ENCODE results near the gene RPS18.

DNA sequence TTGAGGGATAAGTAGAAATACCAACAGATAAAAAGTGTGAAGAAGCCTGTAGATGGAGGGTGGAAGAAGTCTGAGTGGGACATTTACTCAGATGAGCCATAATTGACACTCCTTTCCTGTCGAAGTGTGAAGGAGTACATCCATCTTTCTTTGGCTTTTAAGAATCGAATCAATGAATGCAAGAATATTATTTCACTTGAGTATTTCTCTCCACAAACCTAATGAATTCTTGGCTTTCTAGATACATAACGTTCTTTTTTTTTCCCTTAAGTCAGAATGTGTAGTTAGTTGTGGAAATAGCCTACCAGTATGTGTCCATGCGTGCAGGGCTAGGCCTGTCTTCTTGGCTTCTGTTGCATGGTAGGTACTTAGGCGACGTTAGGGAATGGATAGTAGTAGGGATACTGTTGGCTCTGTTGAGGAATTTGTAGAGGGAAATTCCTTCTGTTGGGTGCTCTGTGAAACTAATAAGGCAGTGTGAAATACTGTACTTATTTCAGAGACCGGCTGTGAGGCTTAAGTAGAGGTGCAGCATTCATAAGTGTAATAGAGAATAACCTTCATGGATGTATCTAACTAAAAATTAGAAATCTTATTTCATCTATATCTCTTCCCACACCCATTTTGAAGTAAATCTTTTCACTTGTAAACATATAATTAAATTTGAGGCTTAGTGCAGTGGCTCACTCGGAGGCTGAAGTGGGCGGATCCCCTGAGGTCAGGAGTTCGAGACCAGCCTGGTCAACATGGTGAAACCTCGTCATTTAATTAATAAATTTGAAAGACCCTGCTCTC is 1.5 kb downstream of the RPS18 start:
- TF ChIP-seq, protein P1, sequence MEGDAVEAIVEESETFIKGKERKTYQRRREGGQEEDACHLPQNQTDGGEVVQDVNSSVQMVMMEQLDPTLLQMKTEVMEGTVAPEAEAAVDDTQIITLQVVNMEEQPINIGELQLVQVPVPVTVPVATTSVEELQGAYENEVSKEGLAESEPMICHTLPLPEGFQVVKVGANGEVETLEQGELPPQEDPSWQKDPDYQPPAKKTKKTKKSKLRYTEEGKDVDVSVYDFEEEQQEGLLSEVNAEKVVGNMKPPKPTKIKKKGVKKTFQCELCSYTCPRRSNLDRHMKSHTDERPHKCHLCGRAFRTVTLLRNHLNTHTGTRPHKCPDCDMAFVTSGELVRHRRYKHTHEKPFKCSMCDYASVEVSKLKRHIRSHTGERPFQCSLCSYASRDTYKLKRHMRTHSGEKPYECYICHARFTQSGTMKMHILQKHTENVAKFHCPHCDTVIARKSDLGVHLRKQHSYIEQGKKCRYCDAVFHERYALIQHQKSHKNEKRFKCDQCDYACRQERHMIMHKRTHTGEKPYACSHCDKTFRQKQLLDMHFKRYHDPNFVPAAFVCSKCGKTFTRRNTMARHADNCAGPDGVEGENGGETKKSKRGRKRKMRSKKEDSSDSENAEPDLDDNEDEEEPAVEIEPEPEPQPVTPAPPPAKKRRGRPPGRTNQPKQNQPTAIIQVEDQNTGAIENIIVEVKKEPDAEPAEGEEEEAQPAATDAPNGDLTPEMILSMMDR (IDR thresholded peaks at IDR 0.05) = no peak
- TF ChIP-seq POLR2A (IDR thresholded peaks at IDR 0.05) = no peak

Data from esophagus squamous epithelium (tissue), 4 donors.